Fibroblast of skin of left biceps (primary cell): ENCODE measurements around the gene CRY1.
"Not testable (repeated sequence)": the region's sequence is repeated elsewhere in the genome, so short reads cannot be mapped to it uniquely, and the experiment has no call there.

Experiments used
- DNase-seq, 2 experiments: peaks; one replicate each; pipeline ENCODE4 v3.0.0-alpha.2; 2013; ENCODE audit warnings: low read depth in 2 of 2

CRY1 gene

GRCh38 chr12:107066691-107067090 lies 26.7 kb downstream of the CRY1 start:
- DNase-seq = no peak

GRCh38 chr12:107064687-107065086 lies 28.7 kb downstream of the CRY1 start:
- DNase-seq = no peak

GRCh38 chr12:107064243-107064642 lies 29.1 kb downstream of the CRY1 start:
- no peak for DNase-seq

- no peak for DNase-seq
Observed at GRCh38 chr12:107058190-107058589, 35.2 kb downstream of the CRY1 start.

- DNase-seq = no peak
Observed at GRCh38 chr12:107057071-107057834, 36.1 kb downstream of the CRY1 start.

GRCh38 chr12:107053709-107054108 lies 39.6 kb downstream of the CRY1 start:
- DNase-seq = no peak

GRCh38 chr12:107045186-107045585 lies 48.2 kb downstream of the CRY1 start:
- DNase-seq = no peak

- DNase-seq = no peak
Observed at GRCh38 chr12:107042801-107043200, 50.5 kb downstream of the CRY1 start.

GRCh38 chr12:107035733-107036132 lies 57.6 kb downstream of the CRY1 start:
- no peak for DNase-seq

GRCh38 chr12:107033758-107034739 lies 59.3 kb downstream of the CRY1 start:
- no peak for DNase-seq

- no peak for DNase-seq
Observed at GRCh38 chr12:107032266-107032665, 61.1 kb downstream of the CRY1 start.

GRCh38 chr12:107031061-107031460 lies 62.3 kb downstream of the CRY1 start:
- no peak for DNase-seq

GRCh38 chr12:107029081-107029480 lies 64.3 kb downstream of the CRY1 start:
- no peak for DNase-seq

- peak; percentile 84 to 86 for DNase-seq
Observed at GRCh38 chr12:107027636-107028053, 65.7 kb downstream of the CRY1 start.

GRCh38 chr12:107026806-107027635 lies 66.3 kb downstream of the CRY1 start:
- DNase-seq = no peak

GRCh38 chr12:107026356-107026755 lies 67.0 kb downstream of the CRY1 start:
- DNase-seq = not testable (repeated sequence)

- DNase-seq = no peak
Observed at GRCh38 chr12:107025671-107026070, 67.7 kb downstream of the CRY1 start.

- DNase-seq = no peak
Observed at GRCh38 chr12:107019546-107019945, 73.8 kb downstream of the CRY1 start.

GRCh38 chr12:107017042-107017441 lies 76.3 kb downstream of the CRY1 start:
- DNase-seq = no peak

- no peak for DNase-seq
Observed at GRCh38 chr12:107014055-107014454, 79.3 kb downstream of the CRY1 start.

GRCh38 chr12:107012736-107013425 lies 80.5 kb downstream of the CRY1 start:
- no peak for DNase-seq
